ENCODE results near the gene UBAP1.

DNA sequence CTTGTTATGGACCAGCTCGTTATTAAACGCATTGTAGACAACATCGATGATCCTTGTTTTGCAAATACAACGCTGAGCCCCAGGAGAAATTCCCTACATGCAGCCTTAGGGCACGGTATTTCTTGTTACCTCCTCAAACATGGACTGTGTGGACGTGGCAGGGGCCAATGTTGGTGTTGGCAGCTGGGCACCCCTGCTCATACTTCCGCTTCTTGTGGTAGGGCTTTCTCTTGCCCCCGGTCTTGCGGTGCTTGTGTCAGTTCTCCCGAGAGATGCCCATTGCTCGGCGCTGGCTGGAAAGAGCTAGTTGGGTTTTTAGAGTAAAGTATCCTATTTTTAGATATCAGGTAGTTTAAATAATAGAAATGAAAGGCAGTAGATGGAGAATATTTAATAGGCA is 45.5 kb downstream of the UBAP1 start:
- TF ChIP-seq, protein P1, sequence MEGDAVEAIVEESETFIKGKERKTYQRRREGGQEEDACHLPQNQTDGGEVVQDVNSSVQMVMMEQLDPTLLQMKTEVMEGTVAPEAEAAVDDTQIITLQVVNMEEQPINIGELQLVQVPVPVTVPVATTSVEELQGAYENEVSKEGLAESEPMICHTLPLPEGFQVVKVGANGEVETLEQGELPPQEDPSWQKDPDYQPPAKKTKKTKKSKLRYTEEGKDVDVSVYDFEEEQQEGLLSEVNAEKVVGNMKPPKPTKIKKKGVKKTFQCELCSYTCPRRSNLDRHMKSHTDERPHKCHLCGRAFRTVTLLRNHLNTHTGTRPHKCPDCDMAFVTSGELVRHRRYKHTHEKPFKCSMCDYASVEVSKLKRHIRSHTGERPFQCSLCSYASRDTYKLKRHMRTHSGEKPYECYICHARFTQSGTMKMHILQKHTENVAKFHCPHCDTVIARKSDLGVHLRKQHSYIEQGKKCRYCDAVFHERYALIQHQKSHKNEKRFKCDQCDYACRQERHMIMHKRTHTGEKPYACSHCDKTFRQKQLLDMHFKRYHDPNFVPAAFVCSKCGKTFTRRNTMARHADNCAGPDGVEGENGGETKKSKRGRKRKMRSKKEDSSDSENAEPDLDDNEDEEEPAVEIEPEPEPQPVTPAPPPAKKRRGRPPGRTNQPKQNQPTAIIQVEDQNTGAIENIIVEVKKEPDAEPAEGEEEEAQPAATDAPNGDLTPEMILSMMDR (IDR thresholded peaks at IDR 0.05) = no peak
- TF ChIP-seq POLR2A (IDR thresholded peaks at IDR 0.05) = no peak
- TF ChIP-seq EP300 (IDR thresholded peaks at IDR 0.05) = no peak
- TF ChIP-seq POLR2AphosphoS5 (IDR thresholded peaks at IDR 0.05) = no peak
